Caco-2 (cell line): ENCODE data around the gene FRMD3. TPM values are rescaled to one million over a fixed set of nuclear protein-coding genes. Genes with fewer than 3 reads are reported as not detected.

ENCODE experiments used
- BruUV-seq: library from RNA; stranded (reverse); fragments of 400-500 nt; replicated peaks from 2 replicates; lab custom pipeline; 2021; lab: Mats Ljungman, UMichigan
- CTCF ChIA-PET: fragments of 300-600 bp; sonication (Branson Sonifier 250); formaldehyde crosslinking; loops from one replicate; lab custom pipeline; 2022; ENCODE audit warnings: antibody characterized with exemption; lab: Charles Lee
- POLR2A ChIA-PET: fragments of 300-600 bp; sonication (Branson Sonifier 250); formaldehyde crosslinking; loops from one replicate; lab custom pipeline; 2022; ENCODE audit warnings: antibody characterized with exemption; lab: Charles Lee
- DNase-seq, 2 experiments: peaks; one replicate each; pipeline versions ENCODE4 v3.0.0 to v3.0.0-alpha.2; 2020 to 2022
- H3K27me3 ChIP-seq: replicated peaks from 2 replicates; pipeline ENCODE4 v1.6.0; 2011; ENCODE audit warnings: low read length; ENCODE audit not compliant: control insufficient read depth, insufficient read depth
- H3K36me3 ChIP-seq: 2 replicates; pipeline ENCODE4 v1.5.1; 2011; ENCODE audit warnings: low read length; ENCODE audit not compliant: control insufficient read depth, insufficient read depth
- H3K4me1 ChIP-seq: fragments of 250-450 bp; sonication (Bioruptor Pico); 2 replicates; pipeline ENCODE4 v1.5.1; 2020; ENCODE audit warnings: mild to moderate bottlenecking
- H3K4me3 ChIP-seq: 2 replicates; pipeline ENCODE4 v1.5.1; 2011; ENCODE audit warnings: low read depth, mild to moderate bottlenecking, control low read depth, low read length
- H3K9me3 ChIP-seq: fragments of 250-450 bp; sonication (Bioruptor Pico); 2 replicates; pipeline ENCODE4 v1.5.1; 2020; ENCODE audit warnings: mild to moderate bottlenecking, moderate library complexity
- H3K27ac Mint-ChIP-seq: one replicate; pipeline ENCODE4 v1.8.0; 2022; ENCODE audit warnings: mixed read lengths; ENCODE audit not compliant: unreplicated experiment
- H3K27me3 Mint-ChIP-seq: one replicate; pipeline ENCODE4 v1.8.0; 2022; ENCODE audit warnings: mixed read lengths; ENCODE audit not compliant: insufficient read depth, unreplicated experiment
- H3K36me3 Mint-ChIP-seq: one replicate; pipeline ENCODE4 v1.8.0; 2022; ENCODE audit warnings: mild to moderate bottlenecking, mixed read lengths; ENCODE audit not compliant: insufficient read depth, unreplicated experiment
- H3K4me1 Mint-ChIP-seq: one replicate; pipeline ENCODE4 v1.8.0; 2022; ENCODE audit warnings: low read depth, mixed read lengths; ENCODE audit not compliant: unreplicated experiment
- H3K4me3 Mint-ChIP-seq: one replicate; pipeline ENCODE4 v1.8.0; 2022; ENCODE audit warnings: mild to moderate bottlenecking, moderate library complexity, mixed read lengths; ENCODE audit not compliant: unreplicated experiment
- H3K9me3 Mint-ChIP-seq: one replicate; pipeline ENCODE4 v1.8.0; 2022; ENCODE audit warnings: mixed read lengths; ENCODE audit not compliant: unreplicated experiment
- intact Hi-C: fragments of 100-400 bp; cut with micrococcal nuclease; formaldehyde crosslinking; loops from one replicate; pipeline ENCODE4 v1.10.0; 2022; ENCODE audit not compliant: unreplicated experiment
- total RNA-seq: library from RNA; stranded (reverse); gene quantifications from 2 replicates; pipeline ENCODE4 v1.2.3, GENCODE V29; 2022
- TF ChIP-seq, protein P1 (sequence below), 2 experiments: fragments of 200-600 bp in 1 of 2; IDR thresholded peaks; 1 replicate in 1 of 2; 2 replicates in 1 of 2; pipeline versions ENCODE4 v1.5.1 to v1.8.0; 2011 to 2022; ENCODE audit warnings: antibody characterized with exemption in 1 of 2, control low read depth in 1 of 2, inconsistent platforms in 1 of 2, low read depth in 1 of 2, low read length in 1 of 2, mild to moderate bottlenecking in 1 of 2, moderate library complexity in 1 of 2; ENCODE audit not compliant: insufficient read depth in 1 of 2, severe bottlenecking in 1 of 2, unreplicated experiment in 1 of 2

Gene FRMD3
- total RNA-seq, 1 experiment from 2014 or later = not detected

- DNase-seq = no peak
- Histone ChIP-seq H3K36me3 (no peaks in the 10 kb centered on the region), H3K4me3 (no peak overlapping the region), H3K4me1 (no peaks in the 10 kb centered on the region), H3K27me3 (no peaks in the 10 kb centered on the region), H3K9me3 (no peaks in the 10 kb centered on the region)
- no peaks in the 10 kb centered on the region for H3K36me3 Mint-ChIP-seq
- no peak overlapping the region for H3K27ac Mint-ChIP-seq
- ChIA-PET CTCF (no interaction called here), POLR2A (no interaction called here)
- H3K27me3 Mint-ChIP-seq = no peaks in the 10 kb centered on the region
- no peaks in the 10 kb centered on the region for H3K9me3 Mint-ChIP-seq
- intact Hi-C loops = no loop called here
- TF ChIP-seq, protein P1, sequence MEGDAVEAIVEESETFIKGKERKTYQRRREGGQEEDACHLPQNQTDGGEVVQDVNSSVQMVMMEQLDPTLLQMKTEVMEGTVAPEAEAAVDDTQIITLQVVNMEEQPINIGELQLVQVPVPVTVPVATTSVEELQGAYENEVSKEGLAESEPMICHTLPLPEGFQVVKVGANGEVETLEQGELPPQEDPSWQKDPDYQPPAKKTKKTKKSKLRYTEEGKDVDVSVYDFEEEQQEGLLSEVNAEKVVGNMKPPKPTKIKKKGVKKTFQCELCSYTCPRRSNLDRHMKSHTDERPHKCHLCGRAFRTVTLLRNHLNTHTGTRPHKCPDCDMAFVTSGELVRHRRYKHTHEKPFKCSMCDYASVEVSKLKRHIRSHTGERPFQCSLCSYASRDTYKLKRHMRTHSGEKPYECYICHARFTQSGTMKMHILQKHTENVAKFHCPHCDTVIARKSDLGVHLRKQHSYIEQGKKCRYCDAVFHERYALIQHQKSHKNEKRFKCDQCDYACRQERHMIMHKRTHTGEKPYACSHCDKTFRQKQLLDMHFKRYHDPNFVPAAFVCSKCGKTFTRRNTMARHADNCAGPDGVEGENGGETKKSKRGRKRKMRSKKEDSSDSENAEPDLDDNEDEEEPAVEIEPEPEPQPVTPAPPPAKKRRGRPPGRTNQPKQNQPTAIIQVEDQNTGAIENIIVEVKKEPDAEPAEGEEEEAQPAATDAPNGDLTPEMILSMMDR (IDR thresholded peaks at IDR 0.05; ENCODE audit: insufficient read depth in 1 of 2, low read depth in 1 of 2, low read length in 1 of 2, severe bottlenecking in 1 of 2, unreplicated experiment in 1 of 2) = no peak
- no peak overlapping the region for H3K4me3 Mint-ChIP-seq
- no peaks in the 10 kb centered on the region for H3K4me1 Mint-ChIP-seq
- no TSS peak for BruUV-seq
These were observed 266.5 kb downstream of the FRMD3 start for GRCh38 chr9:83271665-83272071.

GRCh38 chr9:83270116-83270515 is 268.1 kb downstream of the FRMD3 start:
- POLR2A ChIA-PET = no interaction called here
- DNase-seq = no peak
- Histone ChIP-seq H3K4me1 (no peaks in the 10 kb centered on the region), H3K4me3 (no peak overlapping the region), H3K9me3 (no peaks in the 10 kb centered on the region), H3K27me3 (no peaks in the 10 kb centered on the region), H3K36me3 (no peaks in the 10 kb centered on the region)
- CTCF ChIA-PET = no interaction called here
- TF ChIP-seq, protein P1 (IDR thresholded peaks at IDR 0.05; ENCODE audit: insufficient read depth in 1 of 2, low read depth in 1 of 2, low read length in 1 of 2, severe bottlenecking in 1 of 2, unreplicated experiment in 1 of 2) = no peak
- H3K27ac Mint-ChIP-seq = no peak overlapping the region
- no peak overlapping the region for H3K4me3 Mint-ChIP-seq
- no TSS peak for BruUV-seq
- no peaks in the 10 kb centered on the region for H3K27me3 Mint-ChIP-seq
- no peaks in the 10 kb centered on the region for H3K36me3 Mint-ChIP-seq
- H3K4me1 Mint-ChIP-seq = no peaks in the 10 kb centered on the region
- H3K9me3 Mint-ChIP-seq = no peaks in the 10 kb centered on the region
- intact Hi-C loops = no loop called here

DNA sequence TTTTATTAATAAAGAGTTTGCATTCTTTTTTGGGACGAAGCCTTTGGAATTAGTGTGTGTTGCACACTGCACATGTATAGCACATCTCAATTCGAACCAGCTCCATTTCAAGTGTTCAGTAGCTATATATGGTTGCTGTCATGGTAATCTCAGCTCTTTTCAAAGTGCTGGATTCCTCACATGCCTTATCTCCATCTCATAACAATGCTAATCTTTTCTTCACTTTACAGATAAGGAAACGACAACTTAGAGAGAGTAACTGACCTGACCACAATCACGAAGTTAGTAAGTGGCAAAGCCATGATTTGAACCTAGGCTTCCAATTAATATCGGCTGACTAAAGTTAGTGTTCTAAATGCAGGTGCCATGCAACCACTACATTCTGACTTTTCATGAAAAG is 270.5 kb downstream of the FRMD3 start:
- H3K27me3 ChIP-seq = no peaks in the 10 kb centered on the region
- Mint-ChIP-seq H3K4me3 (no peak overlapping the region), H3K27ac (no peak overlapping the region), H3K9me3 (no peaks in the 10 kb centered on the region), H3K36me3 (no peaks in the 10 kb centered on the region), H3K4me1 (no peaks in the 10 kb centered on the region), H3K27me3 (no peaks in the 10 kb centered on the region)
- ChIA-PET POLR2A (no interaction called here), CTCF (no interaction called here)
- TF ChIP-seq, protein P1 (IDR thresholded peaks at IDR 0.05; ENCODE audit: insufficient read depth in 1 of 2, low read depth in 1 of 2, low read length in 1 of 2, severe bottlenecking in 1 of 2, unreplicated experiment in 1 of 2) = no peak
- H3K36me3 ChIP-seq = no peaks in the 10 kb centered on the region
- no TSS peak for BruUV-seq
- no peaks in the 10 kb centered on the region for H3K9me3 ChIP-seq
- H3K4me1 ChIP-seq = no peaks in the 10 kb centered on the region
- no peak for DNase-seq
- intact Hi-C loops = no loop called here
- H3K4me3 ChIP-seq = no peak overlapping the region
